Suppressor macrophage treated with lipopolysaccharide for 1 hour (primary cell): ENCODE results near the gene FSD1L.

Experiments used
- DNase-seq, 3 donors: peaks; one replicate each; pipeline ENCODE4 v3.0.0-alpha.2; 2020 to 2022

The FSD1L gene

GRCh38 chr9:105447814-105448812, at the start of gene FSD1L:
FSD1L (plus strand) TSS chr9:105448034; CDS start chr9:105448221, 187 bp downstream.
- DNase-seq: peak; percentile 95 to 98 (median 96)

- no peak for DNase-seq
Observed at GRCh38 chr9:105399117-105399516, 48.7 kb upstream of the FSD1L start.

GRCh38 chr9:105401651-105402050, 46.2 kb upstream of the FSD1L start:
- DNase-seq: no peak

GRCh38 chr9:105403552-105404248, 44.1 kb upstream of the FSD1L start:
- no peak for DNase-seq

DNA sequence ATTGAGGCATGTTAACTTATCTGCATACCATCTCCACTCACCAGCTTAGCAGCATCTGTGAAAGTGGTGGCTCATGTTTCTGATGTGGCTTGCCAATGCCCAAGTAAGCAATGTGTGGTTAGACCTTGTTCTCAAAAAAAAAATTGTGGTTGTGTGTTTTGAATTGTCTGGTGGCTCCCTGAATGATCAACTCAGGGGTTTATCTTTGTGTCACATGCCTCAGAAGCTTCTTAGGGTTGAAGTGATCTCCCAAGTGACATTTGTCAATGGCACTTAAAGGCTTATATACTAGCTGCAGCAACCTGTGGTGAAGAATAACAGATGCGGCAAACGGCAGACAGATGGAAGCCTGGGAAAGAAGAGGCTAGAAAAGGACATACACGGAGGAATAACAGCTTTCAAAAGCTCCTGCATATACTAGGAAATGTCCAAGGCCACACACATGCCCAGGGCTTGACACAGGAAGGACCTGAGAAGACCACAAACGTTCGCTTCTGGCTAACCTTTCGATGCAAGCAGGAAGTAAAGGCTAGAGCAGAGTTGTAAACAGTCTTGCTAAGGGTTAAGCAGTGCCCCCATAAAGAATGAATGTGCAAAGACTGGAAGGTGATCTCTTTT, 42.2 kb upstream of the FSD1L start:
- DNase-seq: no peak

DNA sequence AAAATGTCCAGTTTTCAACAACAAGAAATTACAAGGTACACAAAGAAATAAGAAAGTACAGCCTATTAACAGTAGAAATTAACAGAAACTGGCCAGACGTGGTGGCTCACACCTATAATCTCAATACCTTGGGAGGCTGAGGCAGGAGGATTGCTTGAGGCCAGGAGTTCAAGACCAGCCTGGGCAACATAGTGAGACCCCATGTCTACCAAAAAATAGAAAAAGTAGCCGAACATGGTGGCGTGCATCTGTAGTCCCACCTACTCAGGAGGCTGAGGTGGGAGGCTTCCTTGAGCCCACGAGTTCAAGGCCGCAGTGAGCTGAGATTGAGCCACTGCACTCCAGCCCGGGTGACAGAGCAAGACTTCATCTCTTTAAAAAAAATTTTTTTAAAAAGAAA, 41.5 kb upstream of the FSD1L start:
- DNase-seq: no peak

DNA sequence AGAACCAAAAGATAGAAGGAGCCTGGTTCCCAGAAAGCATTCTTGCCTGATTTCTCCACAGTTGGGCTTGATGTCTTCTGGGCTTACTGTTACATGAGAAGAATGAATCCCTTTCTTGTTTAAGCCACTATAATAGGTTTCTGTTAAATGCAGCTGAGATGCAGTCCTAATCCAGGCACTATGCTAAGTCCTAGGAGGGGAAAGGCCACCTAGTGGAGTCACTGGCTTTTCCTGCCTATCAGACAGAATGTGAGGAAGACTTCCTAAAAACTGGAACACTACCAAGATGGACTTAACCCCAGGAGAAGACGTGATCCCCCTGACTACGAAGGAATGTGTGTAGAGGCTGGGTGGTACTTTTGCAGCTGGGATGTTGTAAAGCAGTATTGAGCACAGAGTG, 34.3 kb upstream of the FSD1L start:
- peak in 1 of 3 donors; percentile 12 for DNase-seq

- peak; percentile 68 to 69 (median 69) for DNase-seq
Observed at GRCh38 chr9:105414947-105415661, 32.7 kb upstream of the FSD1L start.

DNA sequence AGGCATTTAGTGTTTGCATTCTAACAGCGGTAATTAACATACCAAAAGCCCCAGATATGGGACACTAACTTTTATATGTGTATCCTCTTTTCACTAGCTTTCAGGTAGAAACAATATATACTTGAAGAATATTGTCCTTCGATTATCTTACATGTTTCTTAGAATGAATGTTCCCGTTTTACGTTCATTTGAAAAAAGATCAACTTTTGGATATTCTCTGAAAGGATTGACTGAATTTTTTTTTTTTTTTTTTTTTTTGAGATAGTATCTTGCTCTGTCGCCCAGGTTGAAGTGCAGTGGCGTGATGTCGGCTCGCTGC, 32.2 kb upstream of the FSD1L start:
- no peak for DNase-seq

DNA sequence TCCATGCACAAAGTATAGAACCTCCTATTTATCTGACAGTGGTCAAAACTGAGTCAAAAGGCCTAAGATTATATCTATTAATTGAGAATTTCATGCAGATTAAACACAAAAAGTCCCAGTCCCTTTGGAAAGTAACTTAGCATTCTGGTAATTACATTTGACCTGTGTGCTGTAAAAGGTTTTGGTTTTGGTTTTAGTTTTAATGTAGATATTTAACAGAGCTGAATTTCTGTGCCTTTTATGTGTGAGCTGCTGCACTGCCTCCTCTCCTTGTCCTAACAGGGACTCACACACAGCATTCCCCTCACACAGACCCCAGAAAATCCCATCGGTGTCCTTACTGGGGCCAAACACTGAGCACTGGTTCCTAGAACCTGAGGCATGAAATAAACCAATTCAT, 31.0 kb upstream of the FSD1L start:
- no peak for DNase-seq

GRCh38 chr9:105418588-105419500, 29.0 kb upstream of the FSD1L start:
- DNase-seq: no peak

DNA sequence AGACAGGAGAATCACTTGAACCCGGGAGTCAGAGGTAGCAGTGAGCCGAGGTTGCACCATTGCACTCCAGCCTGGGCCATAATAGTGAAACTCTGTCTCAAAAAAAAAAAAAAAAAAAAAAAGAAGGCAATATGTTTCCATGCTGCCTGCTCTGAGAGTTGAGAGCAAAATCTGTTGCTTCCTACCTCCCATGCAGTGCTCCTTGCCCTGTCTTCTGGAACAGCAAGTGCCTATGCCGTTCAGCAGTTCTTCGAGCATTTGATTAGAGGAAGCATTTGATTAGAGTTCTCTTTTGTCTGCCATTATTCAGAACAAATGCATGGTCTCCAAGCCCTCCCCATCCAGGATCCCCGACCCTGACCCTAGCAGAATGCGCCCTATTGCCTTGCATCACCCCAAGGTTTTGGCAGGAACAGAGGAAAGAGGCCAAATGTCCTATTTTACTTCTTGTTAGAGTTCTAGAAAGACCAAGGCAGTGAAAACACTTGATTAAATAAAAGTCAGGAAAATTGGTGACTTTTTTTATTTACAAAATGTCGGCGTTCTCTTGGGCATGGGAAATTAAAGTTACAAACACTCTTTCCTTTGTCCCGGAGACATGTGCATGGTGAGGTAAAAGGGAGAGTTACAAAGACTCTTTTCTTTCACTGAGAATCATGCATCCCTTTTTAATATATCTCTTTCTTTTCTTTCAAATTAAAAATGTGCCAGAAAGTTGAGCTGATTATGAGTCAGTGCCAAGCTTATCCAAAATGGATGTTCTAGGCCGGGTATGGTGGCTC, 27.8 kb upstream of the FSD1L start:
- DNase-seq: no peak

DNA sequence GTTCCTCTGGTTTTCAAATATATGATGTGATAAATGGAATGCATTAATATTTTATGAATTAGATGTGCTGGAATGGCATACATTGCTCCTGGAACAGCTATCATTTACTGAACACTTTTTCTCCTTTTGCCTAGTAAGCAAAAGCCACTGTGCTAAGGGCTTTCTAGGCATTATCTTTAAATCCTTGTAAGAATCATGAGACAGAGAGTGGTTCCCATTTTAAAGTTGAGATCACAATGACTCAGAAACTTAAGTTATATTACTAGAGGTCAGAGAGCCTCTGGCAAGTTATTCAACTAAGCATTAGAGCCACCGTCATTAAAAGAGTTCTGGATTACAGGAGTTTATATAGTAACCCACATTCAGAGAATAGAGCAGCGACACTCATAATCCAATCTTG, 26.7 kb upstream of the FSD1L start:
- DNase-seq: peak; percentile 66 to 90 (median 89)

DNA sequence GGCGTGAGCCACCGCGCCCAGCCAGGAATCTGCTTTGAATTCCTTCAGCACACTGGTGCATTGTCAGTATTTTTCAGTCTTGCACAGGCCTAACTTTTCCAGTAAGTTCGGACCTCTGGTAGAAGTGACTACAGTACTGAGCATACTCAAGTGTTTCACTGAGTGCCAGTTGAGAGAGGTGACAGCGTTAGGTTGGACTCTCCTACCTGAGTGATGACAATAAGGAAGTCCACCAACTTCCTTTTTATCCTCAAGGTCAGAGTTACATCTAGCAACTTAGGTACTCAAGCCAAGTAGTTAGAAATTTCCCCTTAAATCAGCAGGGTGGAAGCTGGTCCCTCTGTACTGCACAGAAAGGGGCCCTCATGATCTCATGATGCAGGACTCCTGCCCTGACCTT, 26.0 kb upstream of the FSD1L start:
- DNase-seq: peak; percentile 8 to 33 (median 16)

DNA sequence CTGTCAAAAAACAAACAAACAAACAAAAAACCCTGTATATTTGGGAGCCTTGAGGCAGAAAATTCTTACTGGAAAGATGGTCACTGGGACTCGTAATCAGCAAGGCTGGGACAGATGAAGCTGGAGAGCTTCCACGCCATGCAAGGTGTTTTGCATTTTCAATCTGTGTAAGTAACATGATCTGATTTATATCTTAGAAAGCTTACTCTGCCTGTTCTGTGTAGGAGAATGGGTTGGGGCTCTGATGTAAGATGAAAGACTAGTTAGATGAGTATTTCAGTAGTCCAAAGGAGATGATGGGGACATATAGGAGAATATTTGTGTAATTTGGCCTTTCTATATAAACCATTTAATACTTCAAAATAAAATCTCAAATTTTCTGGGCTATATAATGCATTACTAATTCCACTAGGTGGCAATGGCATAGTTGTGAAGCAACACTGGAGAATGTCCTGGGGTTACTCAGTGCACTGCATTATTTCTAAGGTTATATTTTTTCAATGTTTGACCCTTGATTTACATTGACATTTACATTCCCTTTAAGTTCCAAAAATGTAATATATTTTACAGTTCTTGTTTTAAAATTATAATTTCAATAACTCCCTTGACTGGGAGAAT, 21.9 kb upstream of the FSD1L start:
- peak; percentile 35 to 63 (median 62) for DNase-seq

DNA sequence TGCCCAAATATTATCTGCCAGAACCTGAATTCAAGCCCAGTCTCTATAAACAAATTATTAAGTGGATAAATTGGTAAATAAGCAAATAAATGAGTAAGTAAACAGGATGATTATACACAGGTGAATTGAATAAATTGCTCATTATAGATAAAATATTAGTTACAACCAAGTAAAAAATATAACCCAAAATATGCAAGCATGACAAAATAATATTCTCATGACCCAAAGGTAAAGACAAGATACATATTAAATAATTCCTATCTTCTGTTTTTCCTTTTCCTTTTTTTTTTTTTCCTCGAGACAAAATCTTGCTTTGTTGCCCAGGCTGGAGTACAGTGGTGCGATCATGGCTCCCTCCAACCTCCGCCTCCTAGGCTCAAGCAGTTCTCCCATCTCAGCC, 21.2 kb upstream of the FSD1L start:
- no peak for DNase-seq

DNA sequence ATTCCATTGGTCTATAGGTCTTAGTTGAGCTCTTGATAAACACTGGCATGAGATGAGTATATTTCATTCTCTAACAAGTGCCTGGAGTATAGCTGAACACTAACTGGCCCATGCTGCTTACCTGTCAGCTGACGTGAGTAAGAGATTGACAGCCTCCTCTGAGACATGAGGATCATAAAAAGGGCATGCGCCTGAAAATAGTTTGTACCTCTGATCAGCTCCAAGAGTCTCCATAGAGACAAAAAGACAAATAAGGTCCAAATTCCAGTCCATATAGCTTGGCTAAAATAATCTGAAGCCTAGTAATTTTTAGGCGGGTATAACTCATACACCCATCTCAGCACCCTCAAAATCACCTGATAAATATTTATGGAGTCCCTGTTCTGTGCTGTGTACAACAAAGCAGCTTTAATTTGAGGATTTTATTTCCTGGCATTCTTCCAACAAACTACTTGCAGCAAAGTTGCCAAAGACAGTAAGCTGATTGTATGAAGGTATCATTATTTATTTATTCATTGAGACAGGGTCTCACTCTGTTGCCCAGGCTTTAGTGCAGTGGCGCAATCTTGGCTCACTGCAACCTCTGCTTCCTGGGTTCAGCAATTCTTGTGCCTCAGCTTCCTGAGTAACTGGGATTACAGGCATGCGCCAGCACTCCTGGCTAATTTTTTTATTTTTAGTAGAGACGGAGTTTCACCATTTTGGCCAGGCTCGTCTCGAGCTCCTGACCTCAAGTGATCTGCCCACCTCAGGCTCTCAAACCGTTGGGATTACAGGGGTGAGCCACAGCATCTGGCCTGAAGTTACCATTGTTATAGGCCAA, 16.2 kb upstream of the FSD1L start:
- no peak for DNase-seq

GRCh38 chr9:105432247-105432842, 15.5 kb upstream of the FSD1L start:
- no peak for DNase-seq

GRCh38 chr9:105435453-105435852, 12.4 kb upstream of the FSD1L start:
- DNase-seq: no peak
